Upper lobe of right lung (tissue), 1 donor: Measurements from ENCODE around the gene SLC35F3. TPM values are rescaled to one million over a fixed set of nuclear protein-coding genes. Genes with fewer than 3 reads are reported as not detected.
A peak's percentile ranks its signal among the peaks of the same experiment; 100 is the strongest.

Source experiments
- ATAC-seq: fragments of 200-7000 bp; cut with Tn5 transposase; one replicate; pipeline ENCODE4 v1.9.1; 2020; ENCODE audit warnings: mild to moderate bottlenecking, moderate library complexity
- DNase-seq: peaks from one replicate; pipeline ENCODE4 v3.0.0-alpha.2; 2020
- H3K27ac ChIP-seq: fragments of 200-600 bp; one replicate; pipeline ENCODE4 v1.8.0; 2022
- H3K27me3 ChIP-seq: fragments of 200-600 bp; one replicate; pipeline ENCODE4 v1.8.0; 2022; ENCODE audit warnings: mild to moderate bottlenecking
- H3K36me3 ChIP-seq: fragments of 200-600 bp; one replicate; pipeline ENCODE4 v1.8.0; 2022
- H3K4me1 ChIP-seq: fragments of 200-600 bp; one replicate; pipeline ENCODE4 v1.8.0; 2022
- H3K4me3 ChIP-seq: fragments of 200-600 bp; one replicate; pipeline ENCODE4 v1.8.0; 2022; ENCODE audit warnings: mild to moderate bottlenecking
- H3K9me3 ChIP-seq: fragments of 200-600 bp; one replicate; pipeline ENCODE4 v1.8.0; 2022
- intact Hi-C: fragments of 100-400 bp; cut with DNase I; formaldehyde crosslinking; loops from one replicate; pipeline ENCODE4 v1.11.0; 2022
- total RNA-seq: library from RNA; stranded (reverse); fragmentation: NEBNext Ultra II Directional; extraction: Animal tissue kit (Norgen Biotek cat#: 25700); gene quantifications from one replicate; pipeline ENCODE4 v1.2.1, GENCODE V29; 2021
- TF ChIP-seq, protein P1 (sequence below): fragments of 200-600 bp; IDR thresholded peaks from one replicate; pipeline ENCODE4 v1.8.0; 2022; ENCODE audit warnings: antibody characterized with exemption
- donor health status: DM: no; HTN: yes; CAD: no; lungs with severe emphysema.

SLC35F3 gene
- total RNA-seq, 1 donor from 2014 or later, result 0.29 TPM

DNA sequence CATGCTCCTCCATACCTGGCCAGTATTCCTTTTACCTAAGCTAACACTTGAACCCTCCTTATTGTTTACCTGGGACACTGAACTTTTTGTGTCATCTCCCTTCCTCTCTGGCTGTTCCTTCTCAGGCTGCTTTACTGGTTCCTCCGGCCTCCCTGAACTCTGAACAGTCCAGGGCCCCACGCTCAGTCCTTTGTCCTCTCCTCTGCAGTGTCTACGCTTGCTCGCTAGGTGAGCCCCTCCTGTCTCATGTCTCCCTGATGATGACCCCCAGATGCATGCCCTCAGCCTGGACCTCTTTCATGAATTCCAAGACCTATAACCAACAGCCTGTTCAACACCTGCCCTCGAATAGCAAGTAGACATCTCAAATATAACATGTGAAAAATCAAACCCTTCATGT, 360.4 kb downstream of the SLC35F3 start:
- Histone ChIP-seq H3K4me1 (no peaks in the 10 kb centered on the region), H3K36me3 (no peaks in the 10 kb centered on the region), H3K9me3 (no peaks in the 10 kb centered on the region), H3K4me3 (no peak overlapping the region), H3K27ac (no peak overlapping the region), H3K27me3 (no peaks in the 10 kb centered on the region)
- intact Hi-C loops, result no loop called here
- ATAC-seq (peak; percentile 26), DNase-seq (no peak)
- TF ChIP-seq, protein P1, sequence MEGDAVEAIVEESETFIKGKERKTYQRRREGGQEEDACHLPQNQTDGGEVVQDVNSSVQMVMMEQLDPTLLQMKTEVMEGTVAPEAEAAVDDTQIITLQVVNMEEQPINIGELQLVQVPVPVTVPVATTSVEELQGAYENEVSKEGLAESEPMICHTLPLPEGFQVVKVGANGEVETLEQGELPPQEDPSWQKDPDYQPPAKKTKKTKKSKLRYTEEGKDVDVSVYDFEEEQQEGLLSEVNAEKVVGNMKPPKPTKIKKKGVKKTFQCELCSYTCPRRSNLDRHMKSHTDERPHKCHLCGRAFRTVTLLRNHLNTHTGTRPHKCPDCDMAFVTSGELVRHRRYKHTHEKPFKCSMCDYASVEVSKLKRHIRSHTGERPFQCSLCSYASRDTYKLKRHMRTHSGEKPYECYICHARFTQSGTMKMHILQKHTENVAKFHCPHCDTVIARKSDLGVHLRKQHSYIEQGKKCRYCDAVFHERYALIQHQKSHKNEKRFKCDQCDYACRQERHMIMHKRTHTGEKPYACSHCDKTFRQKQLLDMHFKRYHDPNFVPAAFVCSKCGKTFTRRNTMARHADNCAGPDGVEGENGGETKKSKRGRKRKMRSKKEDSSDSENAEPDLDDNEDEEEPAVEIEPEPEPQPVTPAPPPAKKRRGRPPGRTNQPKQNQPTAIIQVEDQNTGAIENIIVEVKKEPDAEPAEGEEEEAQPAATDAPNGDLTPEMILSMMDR, result no peak

DNA sequence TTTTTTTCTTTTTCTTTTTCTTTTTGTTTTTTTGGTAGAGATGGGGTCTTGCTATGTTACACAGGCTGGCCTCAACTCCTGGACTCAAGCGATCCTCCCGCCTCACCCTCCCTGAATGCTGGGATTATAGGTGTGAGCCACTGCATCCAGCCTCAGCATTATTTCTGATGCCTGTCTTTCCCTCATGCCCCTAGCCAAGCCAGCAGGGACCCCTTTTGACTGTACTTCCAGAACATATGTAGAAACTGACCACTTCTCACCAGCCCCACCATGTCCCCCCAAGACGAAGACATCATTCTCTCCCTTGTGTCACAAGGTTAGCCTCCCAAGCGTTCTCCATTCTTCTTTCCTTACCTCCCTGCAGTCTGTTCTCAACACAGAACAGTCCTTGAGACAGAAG, 360.8 kb downstream of the SLC35F3 start:
- Histone ChIP-seq H3K27ac (no peak overlapping the region), H3K4me1 (no peaks in the 10 kb centered on the region), H3K36me3 (no peaks in the 10 kb centered on the region), H3K4me3 (no peak overlapping the region), H3K9me3 (no peaks in the 10 kb centered on the region), H3K27me3 (no peaks in the 10 kb centered on the region)
- intact Hi-C loops, result no loop called here
- TF ChIP-seq, protein P1, result no peak
- ATAC-seq (no peak), DNase-seq (no peak)

DNA sequence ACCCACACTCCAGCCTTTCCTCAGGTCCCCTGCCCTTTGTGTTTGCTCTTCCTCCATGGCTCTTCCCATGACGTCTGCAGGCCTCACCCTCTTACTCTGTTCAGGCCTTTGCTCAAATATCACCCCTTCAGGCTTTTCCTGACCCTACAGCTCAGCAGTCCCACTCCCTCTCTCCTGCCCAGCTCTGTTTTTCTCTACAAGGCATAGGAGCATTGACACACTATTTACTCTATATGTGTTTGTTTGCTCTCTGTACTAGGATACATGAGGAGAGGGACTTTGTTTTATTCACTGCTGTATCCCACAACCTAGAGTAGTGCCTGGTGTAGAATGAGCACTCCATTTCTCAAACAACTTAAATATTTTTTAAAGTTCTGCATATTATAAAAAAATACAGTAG, 361.4 kb downstream of the SLC35F3 start:
- DNase-seq (no peak), ATAC-seq (no peak)
- no peaks in the 10 kb centered on the region for H3K4me1 ChIP-seq
- no peaks in the 10 kb centered on the region for H3K27me3 ChIP-seq
- no peaks in the 10 kb centered on the region for H3K36me3 ChIP-seq
- no peak overlapping the region for H3K27ac ChIP-seq
- TF ChIP-seq, protein P1, result no peak
- no peak overlapping the region for H3K4me3 ChIP-seq
- no peaks in the 10 kb centered on the region for H3K9me3 ChIP-seq
- intact Hi-C loops, result no loop called here

DNA sequence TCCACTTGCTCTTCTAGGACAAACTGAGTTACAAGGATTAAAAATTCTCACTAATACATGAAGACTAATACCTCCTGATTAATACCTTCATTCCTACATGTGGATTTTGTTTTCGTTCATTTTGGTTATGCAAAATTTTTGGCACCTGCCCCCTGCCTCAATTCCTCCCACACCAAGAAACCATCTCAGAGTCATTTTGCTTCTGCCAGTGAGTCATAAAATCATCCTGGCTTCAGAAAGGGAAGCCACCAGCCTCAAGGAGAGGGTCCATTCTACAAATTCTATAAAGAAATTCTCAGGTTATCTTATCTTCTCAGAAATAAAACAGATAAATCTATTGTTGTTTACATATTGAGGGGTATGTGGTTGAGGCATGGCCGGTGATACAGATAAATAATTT, 365.6 kb downstream of the SLC35F3 start:
- Histone ChIP-seq H3K9me3 (no peaks in the 10 kb centered on the region), H3K4me3 (no peak overlapping the region), H3K36me3 (no peaks in the 10 kb centered on the region), H3K27ac (no peak overlapping the region), H3K27me3 (no peaks in the 10 kb centered on the region), H3K4me1 (no peaks in the 10 kb centered on the region)
- intact Hi-C loops, result no loop called here
- ATAC-seq, result no peak
- DNase-seq, result no peak
- TF ChIP-seq, protein P1, result no peak

DNA sequence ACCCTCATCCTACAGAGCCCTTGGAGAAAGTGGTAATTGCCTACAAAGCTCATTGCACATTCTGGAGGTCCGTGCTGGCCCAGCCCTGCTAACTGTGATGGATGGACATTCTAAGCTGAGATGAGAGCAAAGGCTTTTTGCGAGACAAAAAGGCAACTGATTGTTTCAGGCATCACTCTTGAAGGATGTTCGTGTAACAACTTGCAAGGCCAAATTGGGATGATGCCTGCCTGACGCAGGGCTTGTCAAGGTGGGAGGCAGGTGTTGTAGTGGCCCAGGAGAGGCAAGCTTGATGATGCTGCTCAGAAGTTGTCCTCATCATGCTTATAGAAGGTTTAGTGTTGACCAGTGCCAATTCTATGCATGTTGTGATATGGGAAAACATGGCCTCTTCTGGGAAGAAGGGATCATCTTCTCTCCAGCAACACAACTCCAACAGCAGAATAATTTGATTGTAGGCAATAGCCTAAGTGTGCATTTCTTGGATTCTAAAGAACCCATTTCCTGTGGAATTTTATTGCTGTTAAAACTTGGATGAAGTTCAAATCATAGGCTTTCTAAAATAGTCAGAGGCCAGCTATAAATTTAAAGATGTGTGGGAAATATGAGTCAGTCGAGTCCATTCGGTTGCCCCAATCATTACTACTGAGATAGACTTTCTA, 366.2 kb downstream of the SLC35F3 start:
- ATAC-seq (no peak), DNase-seq (no peak)
- Histone ChIP-seq H3K4me3 (no peak overlapping the region), H3K27ac (no peak overlapping the region), H3K27me3 (no peaks in the 10 kb centered on the region), H3K9me3 (no peaks in the 10 kb centered on the region), H3K4me1 (no peaks in the 10 kb centered on the region), H3K36me3 (no peaks in the 10 kb centered on the region)
- intact Hi-C loops, result no loop called here
- TF ChIP-seq, protein P1, result no peak

DNA sequence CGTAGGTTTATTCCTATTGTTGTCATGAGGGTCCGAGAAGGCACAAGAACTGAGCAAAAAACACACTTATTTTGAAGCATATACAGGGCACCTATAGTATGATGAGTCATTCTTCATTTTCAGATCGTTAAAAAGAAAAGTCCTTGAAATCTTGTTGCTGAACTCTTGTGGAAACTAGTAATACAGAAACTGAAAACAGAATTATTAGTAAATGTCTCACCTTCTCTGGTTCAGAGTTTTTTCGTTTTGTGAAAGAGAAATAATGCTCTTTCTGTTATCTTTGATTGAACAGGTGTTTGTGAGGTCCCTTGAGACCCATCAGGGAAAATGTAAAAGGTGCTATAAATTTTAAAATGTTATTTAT, 366.7 kb downstream of the SLC35F3 start:
- intact Hi-C loops, result no loop called here
- Histone ChIP-seq H3K4me3 (no peak overlapping the region), H3K9me3 (no peaks in the 10 kb centered on the region), H3K27me3 (no peaks in the 10 kb centered on the region), H3K27ac (no peak overlapping the region), H3K4me1 (no peaks in the 10 kb centered on the region), H3K36me3 (no peaks in the 10 kb centered on the region)
- TF ChIP-seq, protein P1, result no peak
- no peak for DNase-seq
- no peak for ATAC-seq
